SK-N-SH (cell line): ENCODE results near the gene PBX1. TPM values are rescaled to one million over a fixed set of nuclear protein-coding genes. Genes with fewer than 3 reads are reported as not detected.

ENCODE experiments used
- CTCF ChIA-PET: fragments of 300-600, 350-600 bp; formaldehyde crosslinking; extraction: SDS; loops from one replicate; lab custom pipeline; 2021; lab: Yijun Ruan, JAX
- POLR2A ChIA-PET: fragments of 350-600 bp; sonication (Branson Sonifier 250); formaldehyde crosslinking; extraction: SDS; loops from one replicate; lab custom pipeline; 2020; ENCODE audit warnings: antibody characterized with exemption, inconsistent platforms; lab: Yijun Ruan, JAX
- DNase-seq: peaks from one replicate; pipeline ENCODE4 v3.0.0; 2012
- H2AFZ ChIP-seq: fragments of 200-600 bp; sonication (generic); 2 replicates; pipeline ENCODE4 v1.8.1; 2016; ENCODE audit warnings: antibody characterized with exemption, mild to moderate bottlenecking, low read depth
- H3F3A ChIP-seq: fragments of 200-600 bp; sonication (generic); replicated peaks from 2 replicates; pipeline ENCODE3; 2016; ENCODE audit warnings: antibody characterized with exemption, mild to moderate bottlenecking; ENCODE audit not compliant: insufficient read depth
- H3K27ac ChIP-seq, 2 experiments: fragments of 200-500 bp in 1 of 2; fragments of 200-600 bp in 1 of 2; sonication (Bioruptor generic) in 1 of 2; sonication (generic), shearing (Covaris generic) in 1 of 2; 2 replicates each; pipeline versions ENCODE4 v1.5.1 to v1.6.1; 2014 to 2016; ENCODE audit warnings: low read depth in 2 of 2, inconsistent platforms in 1 of 2, low read length in 1 of 2, mild to moderate bottlenecking in 1 of 2, mixed read lengths in 1 of 2
- H3K27me3 ChIP-seq: fragments of 200-600 bp; sonication (generic), shearing (Covaris generic); 2 replicates; pipeline ENCODE4 v1.6.1; 2016; ENCODE audit warnings: mixed run types; ENCODE audit not compliant: insufficient read depth
- H3K36me3 ChIP-seq, 2 experiments: fragments of 200-500 bp in 1 of 2; fragments of 200-600 bp in 1 of 2; sonication (Bioruptor generic) in 1 of 2; sonication (generic) in 1 of 2; replicated peaks in 1 of 2; 2 replicates each; pipeline versions ENCODE3 to v1.5.1; 2014 to 2016; ENCODE audit warnings: low read length in 1 of 2, mild to moderate bottlenecking in 1 of 2; ENCODE audit not compliant: insufficient read depth in 2 of 2, control insufficient read depth in 1 of 2
- H3K4me1 ChIP-seq, 2 experiments: fragments of 200-500 bp in 1 of 2; fragments of 200-600 bp in 1 of 2; sonication (Bioruptor generic) in 1 of 2; sonication (generic), shearing (Covaris generic) in 1 of 2; 2 replicates each; pipeline versions ENCODE4 v1.5.1 to v1.6.1; 2014 to 2016; ENCODE audit warnings: low read depth in 1 of 2, low read length in 1 of 2, mixed run types in 1 of 2; ENCODE audit not compliant: insufficient read depth in 2 of 2, control insufficient read depth in 1 of 2
- H3K4me2 ChIP-seq: fragments of 200-600 bp; sonication (generic), shearing (Covaris generic); 2 replicates; pipeline ENCODE4 v1.6.1; 2017; ENCODE audit warnings: mixed run types
- H3K4me3 ChIP-seq, 2 experiments: fragments of 200-500 bp in 1 of 2; fragments of 200-600 bp in 1 of 2; sonication (Bioruptor generic) in 1 of 2; sonication (generic), shearing (Covaris generic) in 1 of 2; 2 replicates each; pipeline versions ENCODE4 v1.5.1 to v1.8.1; 2014 to 2016; ENCODE audit warnings: low read depth in 2 of 2, inconsistent platforms in 1 of 2, low read length in 1 of 2, mild to moderate bottlenecking in 1 of 2, mixed read lengths in 1 of 2, moderate library complexity in 1 of 2
- H3K79me2 ChIP-seq: fragments of 200-600 bp; sonication (generic); 2 replicates; pipeline ENCODE4 v1.8.1; 2017; ENCODE audit warnings: mild to moderate bottlenecking; ENCODE audit not compliant: insufficient read depth
- H3K9ac ChIP-seq: fragments of 200-600 bp; sonication (generic); 2 replicates; pipeline ENCODE4 v1.6.1; 2017; ENCODE audit warnings: mixed run types
- H3K9me2 ChIP-seq: fragments of 200-600 bp; sonication (generic); 2 replicates; pipeline ENCODE4 v1.6.1; 2017; ENCODE audit warnings: mixed run types
- H3K9me3 ChIP-seq: fragments of 200-600 bp; sonication (generic); 2 replicates; pipeline ENCODE4 v1.6.1; 2017; ENCODE audit warnings: mixed run types, mild to moderate bottlenecking, moderate library complexity
- H4K20me1 ChIP-seq: fragments of 200-600 bp; sonication (generic); 2 replicates; pipeline ENCODE4 v1.6.1; 2017; ENCODE audit warnings: mild to moderate bottlenecking, mixed run types; ENCODE audit not compliant: insufficient read depth
- CTCF ChIP-seq: fragments of 200-600 bp; sonication (generic); IDR thresholded peaks from 2 replicates; pipeline ENCODE4 v1.6.1; 2017; ENCODE audit warnings: antibody characterized with exemption, mild to moderate bottlenecking, moderate library complexity
- EZH2phosphoT487 ChIP-seq: fragments of 200-600 bp; sonication (generic); IDR thresholded peaks from 2 replicates; pipeline ENCODE4 v1.6.1; 2017; ENCODE audit warnings: low read depth, mixed run types, mild to moderate bottlenecking, antibody characterized with exemption, moderate library complexity, borderline replicate concordance
- FOSL2 ChIP-seq: IDR thresholded peaks from 2 replicates; pipeline ENCODE4 v1.4.0; 2012; ENCODE audit warnings: low read depth, mild to moderate bottlenecking, moderate library complexity, borderline replicate concordance
- FOXM1 ChIP-seq: IDR thresholded peaks from 2 replicates; pipeline ENCODE4 v1.4.0; 2012; ENCODE audit warnings: low read depth, mild to moderate bottlenecking
- GABPA ChIP-seq: IDR thresholded peaks from 2 replicates; pipeline ENCODE4 v1.4.0; 2012; ENCODE audit warnings: low read depth, mild to moderate bottlenecking
- GATA2 ChIP-seq: sonication (generic); formaldehyde crosslinking; IDR thresholded peaks from 2 replicates; pipeline ENCODE4 v1.5.0; 2020; ENCODE audit warnings: mild to moderate bottlenecking, missing genetic modification reagents
- JUND ChIP-seq: IDR thresholded peaks from 2 replicates; pipeline ENCODE4 v1.4.0; 2012
- POLR2AphosphoS5 ChIP-seq: IDR thresholded peaks from 2 replicates; pipeline ENCODE4 v1.6.1; 2012; ENCODE audit warnings: low read depth, low read length
- RAD21 ChIP-seq: IDR thresholded peaks from 2 replicates; pipeline ENCODE4 v1.6.1; 2012; ENCODE audit warnings: mild to moderate bottlenecking, low read length
- RFX5 ChIP-seq: IDR thresholded peaks from 2 replicates; pipeline ENCODE4 v1.6.1; 2012; ENCODE audit warnings: mild to moderate bottlenecking, improper control_type of control experiment, low read length
- RXRA ChIP-seq: IDR thresholded peaks from 2 replicates; pipeline ENCODE4 v1.4.0; 2012; ENCODE audit warnings: low read depth, mild to moderate bottlenecking, borderline replicate concordance
- SMC3 ChIP-seq: IDR thresholded peaks from 2 replicates; pipeline ENCODE4 v1.6.1; 2012; ENCODE audit warnings: low read depth, low read length, improper control_type of control experiment
- TAF1 ChIP-seq: IDR thresholded peaks from 2 replicates; pipeline ENCODE4 v1.6.1; 2012; ENCODE audit warnings: low read depth, mild to moderate bottlenecking, low read length, moderate library complexity, borderline replicate concordance
- TCF12 ChIP-seq: IDR thresholded peaks from 2 replicates; pipeline ENCODE4 v1.4.0; 2012
- WGBS: methylation state at CpG from one replicate; pipeline ENCODE4 v1.1.6; 2017; ENCODE audit warnings: low lambda C conversion rate; 5-methylcytosine and 5-hydroxymethylcytosine counted together
- polyA plus RNA-seq, 3 experiments: library from polyadenylated mRNA; depleted of rRNA; stranded (reverse); fragments of >200 nt; gene quantifications; 2 replicates each; pipeline ENCODE4 v1.2.3, GENCODE V29; 2012
- TF ChIP-seq, protein P1 (sequence below): IDR thresholded peaks from 2 replicates; pipeline ENCODE4 v1.4.0; 2012; ENCODE audit warnings: low read depth
- TF ChIP-seq, protein P2 (sequence below): IDR thresholded peaks from 2 replicates; pipeline ENCODE4 v1.4.0; 2012; ENCODE audit warnings: low read depth, borderline replicate concordance
- TF ChIP-seq, protein P3 (sequence below): fragments of 150-350 bp; IDR thresholded peaks from 2 replicates; pipeline ENCODE4 v1.6.1; 2017; ENCODE audit warnings: antibody characterized with exemption, low read length, low read depth, borderline replicate concordance

Gene PBX1
- polyA plus RNA-seq, 1 of the 3 experiments (the other 2 are of a cell fraction), result 27.0 TPM

- Histone ChIP-seq H3K79me2 (no peaks in the 10 kb centered on the region), H3K4me3 (no peak overlapping the region), H4K20me1 (no peaks in the 10 kb centered on the region), H2AFZ (no peak overlapping the region), H3K27ac (no peak overlapping the region), H3K4me2 (no peak overlapping the region), H3K9ac (no peak overlapping the region), H3K9me3 (no peaks in the 10 kb centered on the region), H3K9me2 (no peaks in the 10 kb centered on the region), H3K36me3 (no peaks in the 10 kb centered on the region), H3F3A (peaks cover 4% of the 10 kb centered on the region), H3K27me3 (no peaks in the 10 kb centered on the region), H3K4me1 (peaks cover 13 to 19% of the 10 kb centered on the region in 2 experiments)
- whole genome bisulfite sequencing, result 94% methylated on average over 6 of the region's 6 CpGs
- CTCF ChIA-PET, result interaction anchor here (1.0 to 2.9 kb wide), 2 partner anchors 11 to 12 kb away, joined by 3 to 9 read pairs; no protein-coding TSS in a partner anchor
- TF ChIP-seq FOXM1 (no peak), EZH2phosphoT487 (no peak), POLR2AphosphoS5 (no peak), RXRA (no peak), TAF1 (no peak), TCF12 (no peak)
- TF ChIP-seq, protein P1, sequence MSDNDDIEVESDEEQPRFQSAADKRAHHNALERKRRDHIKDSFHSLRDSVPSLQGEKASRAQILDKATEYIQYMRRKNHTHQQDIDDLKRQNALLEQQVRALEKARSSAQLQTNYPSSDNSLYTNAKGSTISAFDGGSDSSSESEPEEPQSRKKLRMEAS, result no peak
- POLR2A ChIA-PET, result no interaction called here
- DNase-seq, result no peak
Measured at GRCh38 chr1:164614316-164614715, 55.3 kb downstream of the PBX1 start.

- 87% methylated on average over 7 of the region's 7 CpGs for WGBS
- H3K4me3 ChIP-seq, result no peak overlapping the region
- H3K79me2 ChIP-seq, result no peaks in the 10 kb centered on the region
- H3K27me3 ChIP-seq, result no peaks in the 10 kb centered on the region
- H3K4me2 ChIP-seq, result no peak overlapping the region
- H3K9me3 ChIP-seq, result no peaks in the 10 kb centered on the region
- H3K36me3 ChIP-seq, result no peaks in the 10 kb centered on the region
- H3F3A ChIP-seq, result no peaks in the 10 kb centered on the region
- H3K27ac ChIP-seq, result no peak overlapping the region
- peak; percentile 31 for DNase-seq
- no peaks in the 10 kb centered on the region for H3K9me2 ChIP-seq
- H4K20me1 ChIP-seq, result no peaks in the 10 kb centered on the region
- CTCF ChIA-PET, result interaction anchor here (0.9 to 2.9 kb wide), 9 partner anchors 7 to 451 kb away, joined by 3 to 14 read pairs (median 6); partner anchors contain the start of gene PBX1
- no peak overlapping the region for H2AFZ ChIP-seq
- POLR2A ChIA-PET, result no interaction called here
- TF ChIP-seq GABPA (no peak), SMC3 (peak; percentile 72), CTCF (peak; percentile 73), FOSL2 (no peak), POLR2AphosphoS5 (no peak), RFX5 (no peak), RAD21 (peak; percentile 83), JUND (no peak), GATA2 (no peak)
- TF ChIP-seq, protein P2, sequence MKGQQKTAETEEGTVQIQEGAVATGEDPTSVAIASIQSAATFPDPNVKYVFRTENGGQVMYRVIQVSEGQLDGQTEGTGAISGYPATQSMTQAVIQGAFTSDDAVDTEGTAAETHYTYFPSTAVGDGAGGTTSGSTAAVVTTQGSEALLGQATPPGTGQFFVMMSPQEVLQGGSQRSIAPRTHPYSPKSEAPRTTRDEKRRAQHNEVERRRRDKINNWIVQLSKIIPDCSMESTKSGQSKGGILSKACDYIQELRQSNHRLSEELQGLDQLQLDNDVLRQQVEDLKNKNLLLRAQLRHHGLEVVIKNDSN, result no peak
- TF ChIP-seq, protein P3, sequence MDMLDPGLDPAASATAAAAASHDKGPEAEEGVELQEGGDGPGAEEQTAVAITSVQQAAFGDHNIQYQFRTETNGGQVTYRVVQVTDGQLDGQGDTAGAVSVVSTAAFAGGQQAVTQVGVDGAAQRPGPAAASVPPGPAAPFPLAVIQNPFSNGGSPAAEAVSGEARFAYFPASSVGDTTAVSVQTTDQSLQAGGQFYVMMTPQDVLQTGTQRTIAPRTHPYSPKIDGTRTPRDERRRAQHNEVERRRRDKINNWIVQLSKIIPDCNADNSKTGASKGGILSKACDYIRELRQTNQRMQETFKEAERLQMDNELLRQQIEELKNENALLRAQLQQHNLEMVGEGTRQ, result no peak
- no peak overlapping the region for H3K9ac ChIP-seq
- peaks cover 0 to 2% of the 10 kb centered on the region in 2 experiments; a peak in 1 of 4 replicates for H3K4me1 ChIP-seq
Measured at GRCh38 chr1:164617377-164618201, 58.6 kb downstream of the PBX1 start.
